PC-9 (cell line): ENCODE measurements around the gene PDZRN4.

Experiments
- CTCF ChIP-seq: fragments of 200-600 bp; sonication (generic); conservative IDR thresholded peaks from 2 replicates; pipeline ENCODE4 v1.6.1; 2017; ENCODE audit warnings: mixed run types, antibody characterized with exemption, mild to moderate bottlenecking, moderate library complexity
- EZH2 ChIP-seq: fragments of 200-600 bp; sonication (generic); IDR thresholded peaks from 2 replicates; pipeline ENCODE4 v1.8.0; 2017; ENCODE audit warnings: antibody characterized with exemption, low read depth

- no peak for TF ChIP-seq CTCF
- no peak for TF ChIP-seq EZH2
Measured at GRCh38 chr12:41452838-41453407, 264.8 kb downstream of the PDZRN4 start.
